GM18511 (cell line): ENCODE measurements around the gene C3.

Experiments
- ATAC-seq: cut with Tn5 transposase; IDR thresholded peaks from one replicate; pipeline ENCODE4 v1.9.1; 2021; ENCODE audit warnings: mild to moderate bottlenecking, moderate library complexity; ENCODE audit not compliant: unreplicated experiment

C3 gene

DNA sequence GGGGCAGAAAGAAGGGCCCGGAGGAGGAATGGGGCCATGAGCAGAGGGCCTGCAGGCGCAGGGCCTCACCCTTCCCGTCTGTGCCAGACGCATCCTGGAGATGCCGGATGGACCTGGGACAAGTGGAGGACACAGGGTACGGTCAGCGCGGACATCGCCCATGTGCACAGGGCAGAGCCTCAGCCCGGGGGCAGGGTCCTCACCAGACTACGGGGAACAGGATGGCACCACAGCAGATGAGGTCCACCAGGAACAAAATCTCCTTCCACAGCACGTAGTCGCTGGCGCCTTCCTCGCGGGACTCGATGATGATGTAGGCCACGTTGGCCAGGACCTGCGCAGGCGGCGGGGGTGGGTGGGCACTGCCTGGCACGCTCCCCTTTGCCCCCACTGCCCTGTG, 11.4 kb upstream of the C3 start:
- ATAC-seq, result no peak

- no peak for ATAC-seq
These were observed 10.7 kb upstream of the C3 start for GRCh38 chr19:6730941-6731670.

GRCh38 chr19:6730153-6730804, 9.8 kb upstream of the C3 start:
- ATAC-seq, result no peak

- no peak for ATAC-seq
These were observed 9.2 kb upstream of the C3 start for GRCh38 chr19:6729573-6730152.

DNA sequence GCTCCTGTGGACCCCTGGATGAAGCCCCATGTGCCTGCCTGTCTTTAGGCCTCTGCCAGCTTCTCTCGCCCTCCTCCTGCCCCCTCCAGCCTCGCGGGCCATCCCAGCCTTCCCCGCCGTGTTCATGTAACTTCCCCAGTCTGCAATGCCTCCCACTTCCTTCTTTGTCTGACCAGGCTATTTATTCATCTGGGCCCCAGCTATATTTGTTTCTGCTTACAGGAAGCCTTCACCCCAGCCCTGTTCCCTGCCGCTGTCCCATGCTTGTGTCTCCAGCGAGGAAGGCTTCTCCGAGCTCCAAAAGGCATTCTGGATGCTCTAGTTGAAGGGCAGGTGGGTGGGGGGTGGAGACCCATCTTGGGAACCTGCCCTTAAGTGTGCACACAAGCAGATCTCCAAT, 7.9 kb upstream of the C3 start:
- no peak for ATAC-seq

DNA sequence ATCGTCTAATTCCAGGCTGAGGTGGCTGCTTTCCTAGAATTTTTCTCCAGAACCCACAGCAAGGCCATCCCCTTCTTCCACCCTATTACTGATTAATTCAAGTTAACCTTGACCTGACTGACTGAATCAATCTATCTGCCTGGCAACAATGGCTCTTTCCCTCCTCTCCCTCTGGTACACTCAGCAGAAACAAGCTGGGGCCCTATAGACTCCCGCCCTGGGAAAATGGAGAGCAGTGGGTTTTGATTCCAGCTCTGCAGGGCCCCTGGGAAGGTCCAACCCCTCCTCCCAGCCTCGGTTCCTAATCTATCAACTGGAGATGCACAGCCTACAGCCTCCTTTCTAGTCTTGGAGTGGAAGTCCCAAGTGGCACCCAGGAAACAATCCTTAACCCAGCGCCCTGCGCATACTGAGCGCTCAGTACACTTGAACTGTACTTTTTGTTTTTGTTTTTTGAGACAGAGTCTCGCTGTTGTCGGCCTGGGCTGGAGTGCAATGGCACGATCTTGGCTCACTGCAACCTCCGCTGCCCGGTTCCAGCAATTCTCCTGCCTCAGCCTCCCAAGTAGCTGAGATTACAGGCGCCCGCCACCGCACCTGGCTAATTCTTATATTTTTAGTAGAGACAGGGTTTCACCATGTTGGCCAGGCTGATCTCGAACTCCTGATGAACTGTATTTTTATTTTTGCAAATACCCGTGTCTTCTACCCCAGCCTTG, 5.2 kb upstream of the C3 start:
- no peak for ATAC-seq

- ATAC-seq, result no peak
These were observed 4.4 kb upstream of the C3 start for GRCh38 chr19:6724631-6725492.

DNA sequence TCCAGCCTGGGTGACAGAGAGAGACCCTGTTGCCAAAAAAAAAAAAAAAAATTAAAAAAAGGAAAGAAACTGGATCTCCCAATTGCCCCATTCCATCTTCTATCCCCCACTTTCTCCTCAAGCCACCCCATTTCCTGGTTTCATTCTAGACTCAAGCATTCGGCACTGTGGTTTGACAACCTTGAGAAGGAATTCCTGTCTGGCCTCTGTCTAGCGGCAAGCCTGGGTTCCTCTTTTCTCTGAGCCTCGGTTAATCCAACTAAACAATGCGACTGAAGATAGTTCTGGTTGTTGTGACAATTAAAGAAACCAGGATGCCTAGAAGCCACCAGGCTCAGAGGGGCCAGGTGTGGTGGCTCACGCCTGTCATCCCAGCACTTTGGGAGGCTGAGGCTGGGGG, 3.3 kb upstream of the C3 start:
- no peak for ATAC-seq

- no peak for ATAC-seq
These were observed 2.7 kb upstream of the C3 start for GRCh38 chr19:6723108-6723618.

DNA sequence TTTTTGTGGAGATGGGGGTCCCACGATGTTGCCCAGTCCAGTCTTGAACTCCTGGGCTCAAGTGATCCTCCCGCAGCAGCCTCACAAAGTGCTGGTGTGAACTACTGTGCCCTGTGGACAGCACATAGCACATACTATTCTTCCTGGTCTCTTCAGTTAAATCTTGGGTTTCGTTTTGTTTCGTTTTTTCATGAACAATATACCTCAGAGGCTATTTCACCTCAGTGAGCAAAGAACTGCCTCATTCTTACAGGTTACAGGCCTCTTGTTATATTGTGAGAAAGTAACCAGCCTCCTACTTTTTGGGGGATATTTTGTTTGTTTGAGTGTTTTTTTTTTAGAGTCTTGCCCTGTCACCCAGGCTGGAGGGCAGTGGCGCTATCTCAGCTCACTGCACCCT, 1.3 kb upstream of the C3 start:
- no peak for ATAC-seq

- no peak for ATAC-seq
These were observed 656 bp upstream of the C3 start for GRCh38 chr19:6721138-6721474.

DNA sequence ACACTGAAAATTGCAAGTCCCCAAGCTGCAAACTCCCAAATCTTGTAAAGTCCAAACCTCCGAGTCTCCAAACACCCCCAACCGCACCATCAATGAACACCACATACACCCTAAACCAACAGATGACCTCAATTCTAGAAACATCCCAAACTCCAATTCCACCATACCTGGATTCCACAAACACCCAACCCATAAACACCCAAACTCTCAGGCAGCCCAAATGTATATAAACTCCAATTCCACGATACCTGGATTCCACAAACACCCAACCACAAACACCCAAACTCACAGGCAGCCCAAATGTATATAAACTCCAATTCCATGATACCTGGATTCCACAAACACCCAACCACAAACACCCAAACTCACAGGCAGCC, 470 bp downstream of the C3 start:
- ATAC-seq, result no peak

- ATAC-seq, result no peak
These were observed 949 bp downstream of the C3 start for GRCh38 chr19:6719540-6719861.

DNA sequence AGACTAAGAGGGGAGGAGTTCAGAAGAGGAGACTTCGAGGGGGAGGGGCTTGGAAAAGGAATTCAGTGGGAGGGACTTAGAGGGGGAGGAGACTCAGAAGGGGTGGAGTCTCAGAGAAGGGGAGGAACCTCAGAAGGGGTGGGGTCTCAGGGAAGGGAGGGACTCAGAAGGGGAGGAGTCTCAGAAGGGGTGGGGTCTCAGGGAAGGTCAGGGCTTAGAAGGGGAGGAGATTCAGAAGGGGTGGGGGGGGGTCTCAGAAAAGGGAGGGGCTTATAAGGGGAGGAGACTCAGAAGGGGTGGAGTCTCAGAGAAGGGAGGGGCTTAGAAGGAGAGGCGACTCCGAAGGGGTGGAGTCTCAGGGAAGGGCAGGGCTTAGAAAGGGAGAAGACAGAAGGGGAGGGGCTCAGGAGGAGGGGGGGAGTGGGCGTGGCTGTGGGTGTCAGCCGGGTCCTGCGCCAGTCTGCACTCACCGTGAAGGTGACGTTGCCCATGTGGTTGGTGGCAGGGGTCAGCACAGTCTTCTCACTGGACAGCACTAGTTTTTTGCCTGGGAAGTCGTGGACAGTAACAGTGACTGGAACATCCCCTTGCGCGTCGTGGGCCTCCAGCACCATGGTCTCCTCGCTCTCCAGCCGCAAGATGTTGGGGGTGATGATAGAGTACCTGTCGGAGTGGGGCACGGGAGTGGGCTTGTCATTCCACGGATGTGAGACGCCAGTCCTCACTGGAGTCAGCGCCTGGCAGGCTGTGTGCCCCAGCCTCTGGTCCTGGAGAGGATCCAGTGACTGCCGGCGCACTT, 1.5 kb downstream of the C3 start:
- ATAC-seq, result no peak

- ATAC-seq, result no peak
These were observed 2.2 kb downstream of the C3 start for GRCh38 chr19:6718111-6718740.

DNA sequence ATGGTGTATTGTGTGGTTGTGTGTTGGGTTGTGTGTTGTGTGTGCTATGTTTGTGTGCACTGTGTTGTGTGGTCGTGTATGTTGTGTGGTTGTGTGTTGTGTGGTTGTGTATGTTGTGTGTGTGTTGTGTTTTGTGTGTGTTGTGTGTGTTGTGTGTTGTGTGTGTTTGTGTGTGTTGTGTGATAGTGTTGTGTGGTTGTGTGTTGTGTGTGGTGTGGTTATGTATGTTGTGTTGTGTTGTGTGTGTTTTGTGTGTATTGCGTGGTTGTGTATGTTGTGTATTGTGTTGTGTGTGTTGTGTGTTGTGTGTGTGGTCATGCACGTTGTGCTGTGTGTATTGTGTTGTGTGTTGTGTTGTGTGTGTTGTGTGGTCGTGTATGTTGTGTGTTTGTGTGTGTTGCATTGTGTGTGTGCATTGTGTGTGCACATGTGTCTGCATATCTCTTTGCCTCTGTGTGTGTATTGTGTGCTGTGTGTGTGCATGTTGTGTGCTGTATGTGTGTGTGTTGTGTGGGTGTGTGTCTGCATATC, 2.9 kb downstream of the C3 start:
- ATAC-seq, result no peak

GRCh38 chr19:6717036-6717435, 3.4 kb downstream of the C3 start:
- no peak for ATAC-seq

DNA sequence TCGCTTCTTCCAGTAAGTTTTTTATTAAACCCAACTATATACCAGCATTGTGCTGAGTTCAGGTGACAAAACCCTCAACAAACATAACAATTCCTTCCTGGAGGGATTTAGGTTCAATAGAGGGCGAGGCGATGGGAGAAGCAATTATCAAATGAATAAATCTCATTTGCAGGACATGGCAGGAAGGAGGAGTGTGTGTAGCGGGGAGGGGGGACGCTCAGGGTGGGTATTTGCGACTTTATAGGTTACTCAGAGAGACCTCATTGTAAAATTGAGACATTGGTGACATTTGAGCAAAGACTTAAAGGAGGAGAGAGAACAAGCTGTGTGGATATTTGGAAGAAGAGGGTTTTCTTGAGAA, 3.9 kb downstream of the C3 start:
- no peak for ATAC-seq

DNA sequence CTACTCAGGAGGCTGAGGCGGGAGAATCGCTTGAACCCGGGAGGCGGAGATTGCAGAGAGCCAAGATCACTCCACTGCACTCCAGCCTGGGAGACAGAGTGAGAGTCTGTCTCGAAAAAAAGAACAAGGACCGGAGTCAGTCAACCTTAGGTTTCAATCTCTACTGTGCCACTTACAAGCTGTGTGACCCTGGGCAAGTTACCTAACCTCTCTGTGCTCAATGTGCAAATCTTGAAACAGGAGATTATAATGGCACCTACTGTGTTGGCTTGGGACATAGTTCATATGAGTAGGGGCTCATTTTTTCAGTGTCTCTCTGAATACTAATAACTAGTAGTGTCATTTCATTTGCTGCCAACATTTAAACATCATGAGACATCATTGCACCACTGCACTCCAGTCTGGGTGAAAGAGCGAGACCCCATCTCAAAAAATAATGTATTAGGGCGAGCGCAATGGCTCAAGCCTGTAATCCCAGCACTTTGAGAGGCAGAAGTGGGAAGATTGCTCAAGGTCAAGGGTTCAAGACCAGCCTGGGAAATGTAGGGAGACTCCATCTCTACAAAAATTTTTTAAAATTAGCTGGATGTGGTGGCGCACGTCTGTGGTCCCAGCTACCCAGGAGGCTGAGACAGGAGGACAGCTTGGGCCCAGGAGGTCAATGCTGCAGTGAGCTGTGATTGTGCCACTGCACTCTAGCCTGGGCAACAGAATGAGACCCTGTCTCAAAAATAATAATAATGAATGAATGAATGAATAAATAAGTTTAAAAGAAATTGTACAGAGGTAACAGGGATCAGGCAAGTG, 5.5 kb downstream of the C3 start:
- no peak for ATAC-seq
